ENCODE data around the gene CABLES1.

CABLES1 gene

GRCh38 chr18:23302511-23302850 is 167.2 kb downstream of the CABLES1 start:
- no peaks in the 10 kb centered on the region for H3K9me3 ChIP-seq (ENCODE audit: low read depth, low read length)
- TF ChIP-seq POLR2AphosphoS5 (IDR thresholded peaks at IDR 0.05; ENCODE audit: borderline replicate concordance, low read depth, low read length) (no peak), FOXP2 (optimal IDR thresholded peaks at IDR 0.05; ENCODE audit: control extremely low read depth, extremely low read length, insufficient read depth) (no peak), EZH2 (IDR thresholded peaks at IDR 0.05) (no peak)
- no peak overlapping the region for H3K27ac ChIP-seq
- H3K9ac ChIP-seq (ENCODE audit: insufficient read length) = no peak overlapping the region
- H3K4me3 ChIP-seq = no peak overlapping the region
- H3K36me3 ChIP-seq (ENCODE audit: insufficient read depth, low read length) = no peaks in the 10 kb centered on the region
- DNase-seq (ENCODE audit: low read depth, low spot score) = no peak

- Histone ChIP-seq H3K27ac (peak overlapping the region; percentile 75), H3K36me3 (ENCODE audit: insufficient read depth, low read length) (no peaks in the 10 kb centered on the region), H3K9ac (ENCODE audit: insufficient read length) (no peak overlapping the region), H3K4me3 (no peak overlapping the region), H3K9me3 (ENCODE audit: low read depth, low read length) (no peaks in the 10 kb centered on the region)
- TF ChIP-seq FOXP2 (optimal IDR thresholded peaks at IDR 0.05; ENCODE audit: control extremely low read depth, extremely low read length, insufficient read depth) (no peak), EZH2 (IDR thresholded peaks at IDR 0.05) (no peak), POLR2AphosphoS5 (IDR thresholded peaks at IDR 0.05; ENCODE audit: borderline replicate concordance, low read depth, low read length) (no peak)
- DNase-seq (ENCODE audit: low read depth, low spot score) = peak; percentile 42
Observed at GRCh38 chr18:23302851-23303527, 167.7 kb downstream of the CABLES1 start.

GRCh38 chr18:23306822-23307221 is 171.5 kb downstream of the CABLES1 start:
- Histone ChIP-seq H3K9me3 (ENCODE audit: low read depth, low read length) (no peaks in the 10 kb centered on the region), H3K9ac (ENCODE audit: insufficient read length) (no peak overlapping the region), H3K4me3 (no peak overlapping the region), H3K36me3 (ENCODE audit: insufficient read depth, low read length) (no peaks in the 10 kb centered on the region), H3K27ac (no peak overlapping the region)
- DNase-seq (ENCODE audit: low read depth, low spot score) = no peak
- TF ChIP-seq EZH2 (IDR thresholded peaks at IDR 0.05) (no peak), POLR2AphosphoS5 (IDR thresholded peaks at IDR 0.05; ENCODE audit: borderline replicate concordance, low read depth, low read length) (no peak), FOXP2 (optimal IDR thresholded peaks at IDR 0.05; ENCODE audit: control extremely low read depth, extremely low read length, insufficient read depth) (no peak)

GRCh38 chr18:23307567-23308295 is 172.4 kb downstream of the CABLES1 start:
- TF ChIP-seq FOXP2 (optimal IDR thresholded peaks at IDR 0.05; ENCODE audit: control extremely low read depth, extremely low read length, insufficient read depth) = no peak
- TF ChIP-seq POLR2AphosphoS5 (IDR thresholded peaks at IDR 0.05; ENCODE audit: borderline replicate concordance, low read depth, low read length) = no peak
- TF ChIP-seq EZH2 (IDR thresholded peaks at IDR 0.05) = no peak
- H3K9me3 ChIP-seq (ENCODE audit: low read depth, low read length) = no peaks in the 10 kb centered on the region
- DNase-seq (ENCODE audit: low read depth, low spot score) = no peak
- no peak overlapping the region for H3K27ac ChIP-seq
- no peaks in the 10 kb centered on the region for H3K36me3 ChIP-seq (ENCODE audit: insufficient read depth, low read length)
- H3K9ac ChIP-seq (ENCODE audit: insufficient read length) = no peak overlapping the region
- H3K4me3 ChIP-seq = no peak overlapping the region

All from SK-N-MC (cell line).